SIG-M5 treated with dmso at 0.1 percent for 504 hours (cell line): Measurements from ENCODE around the gene ZNF234.
"Not testable (repeated sequence)": the region's sequence is repeated elsewhere in the genome, so short reads cannot be mapped to it uniquely, and the experiment has no call there.

ENCODE experiments used
- DNase-seq: peaks from one replicate; lab custom pipeline; 2025; ENCODE audit not compliant: unreplicated experiment; lab: John Stamatoyannopoulos, UW

Gene ZNF234

DNA sequence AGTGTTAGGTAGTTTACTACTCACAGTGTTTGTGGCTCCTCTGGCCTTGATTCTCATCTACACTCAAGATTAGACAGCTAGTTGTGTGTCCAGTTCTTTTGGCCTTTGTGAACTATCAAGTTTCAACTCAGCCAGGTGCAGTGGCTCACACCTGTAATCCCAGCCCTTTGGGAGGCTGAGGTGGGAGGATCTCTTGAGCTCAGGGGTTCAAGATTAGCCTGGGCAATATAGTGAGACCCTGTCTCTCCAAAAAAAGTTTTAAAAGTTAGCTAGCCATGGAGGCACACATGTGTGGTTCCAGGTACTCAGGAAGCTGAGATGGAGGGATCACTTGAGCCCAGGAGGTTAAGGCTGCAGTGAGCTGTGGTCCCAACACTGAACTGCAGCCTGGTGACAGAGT lies 39.6 kb downstream of the ZNF234 start:
- no peak for DNase-seq

DNA sequence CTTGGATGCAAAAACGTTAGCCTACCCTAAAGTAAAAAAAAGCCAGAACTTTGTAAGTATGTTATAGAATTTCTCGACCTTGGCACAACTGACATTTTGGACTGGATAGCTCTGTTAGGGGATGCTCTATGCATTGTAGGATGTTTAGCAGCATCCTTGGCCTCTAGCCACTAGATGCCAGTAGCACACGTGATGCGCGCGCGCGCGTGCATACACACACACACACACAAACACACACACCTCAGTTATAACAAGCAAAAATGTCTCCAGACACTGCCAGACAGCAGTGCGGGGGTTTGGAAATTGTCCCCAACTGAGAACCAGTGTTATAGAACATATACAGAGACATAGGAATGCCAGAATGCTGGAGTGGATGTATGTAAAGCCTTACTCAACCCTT lies 40.8 kb downstream of the ZNF234 start:
- no peak for DNase-seq

- DNase-seq, result no peak
Measured at GRCh38 chr19:44190020-44190419, 48.7 kb downstream of the ZNF234 start.

DNA sequence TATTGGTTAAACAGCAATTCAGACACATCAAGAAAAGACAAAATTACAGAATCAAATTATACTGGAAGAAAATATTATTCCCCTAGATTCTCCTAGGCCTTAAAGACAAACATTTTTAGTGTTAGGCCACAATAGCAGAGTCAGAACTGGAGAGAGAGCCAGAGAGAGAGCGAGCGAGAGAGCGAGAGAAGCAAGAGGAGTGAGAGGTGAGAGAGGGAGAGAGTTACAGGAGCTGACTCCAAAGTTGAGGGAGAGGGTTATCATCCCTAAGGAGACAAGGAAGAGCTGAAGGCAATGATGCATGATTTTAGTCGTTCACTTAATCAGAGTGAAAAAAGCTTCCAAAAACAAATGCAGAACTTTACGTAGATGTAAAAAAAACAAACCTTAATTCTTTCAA lies 50.8 kb downstream of the ZNF234 start:
- no peak for DNase-seq

- DNase-seq, result no peak
Measured at GRCh38 chr19:44196772-44197171, 55.4 kb downstream of the ZNF234 start.

DNA sequence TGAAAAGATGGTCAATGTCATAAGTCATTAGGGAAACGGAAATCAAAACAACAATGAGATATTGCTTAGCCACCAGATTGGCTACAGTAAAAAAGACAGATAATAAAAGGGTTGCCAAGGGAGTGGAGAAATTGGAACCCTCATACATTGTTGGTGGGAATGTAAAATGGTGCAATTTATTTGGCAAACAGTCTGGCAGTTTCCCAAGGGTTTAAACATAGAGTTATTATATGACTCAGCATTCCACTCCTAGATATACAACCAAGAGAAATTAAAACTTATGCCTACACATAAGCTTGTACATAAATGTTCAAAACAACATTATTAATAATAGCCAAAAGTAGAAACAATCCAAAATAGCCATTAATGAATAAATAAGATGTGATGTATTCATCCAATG lies 61.1 kb downstream of the ZNF234 start:
- DNase-seq, result no peak

- no peak for DNase-seq
Measured at GRCh38 chr19:44202974-44203373, 61.6 kb downstream of the ZNF234 start.

- DNase-seq, result not testable (repeated sequence)
Measured at GRCh38 chr19:44203877-44204276, 62.5 kb downstream of the ZNF234 start.

GRCh38 chr19:44204772-44205171 lies 63.4 kb downstream of the ZNF234 start:
- DNase-seq, result no peak

DNA sequence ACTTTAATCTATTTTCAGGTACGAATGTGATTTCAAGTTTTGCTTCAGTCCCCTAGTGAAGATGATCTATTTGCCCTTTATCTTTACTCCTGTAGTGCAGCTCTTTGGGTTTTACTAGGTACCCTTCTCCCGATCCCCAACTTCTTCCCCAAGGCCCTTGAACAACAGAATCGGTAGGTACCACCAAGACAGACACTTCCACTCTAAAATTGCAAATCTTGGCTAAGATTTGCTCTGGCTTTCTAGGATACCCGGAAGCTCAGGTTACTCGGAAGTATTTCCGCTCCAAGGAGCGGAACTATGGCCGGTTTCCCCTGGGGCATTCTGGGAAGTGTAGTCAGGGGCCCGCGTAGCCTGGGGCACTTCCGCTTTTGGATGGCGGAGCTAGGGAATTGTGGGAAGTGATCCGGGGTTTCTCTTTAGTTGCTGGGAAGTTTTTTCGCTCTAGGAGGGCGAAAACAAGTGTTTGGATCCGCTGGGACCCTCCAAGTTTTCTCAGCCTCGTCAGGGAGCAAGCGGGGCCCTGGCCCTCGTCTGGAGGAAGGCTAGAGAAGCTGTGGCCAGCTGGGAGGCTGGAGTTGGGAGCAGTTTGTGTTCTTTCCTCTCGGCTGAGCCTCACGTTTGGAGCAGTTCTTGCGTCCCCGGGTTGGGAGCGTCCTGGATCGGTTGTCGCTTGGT lies 65.9 kb downstream of the ZNF234 start:
- peak; percentile 94 for DNase-seq
